ENCODE results near the gene HOXC10. TPM values are rescaled to one million over a fixed set of nuclear protein-coding genes. Genes with fewer than 3 reads are reported as not detected.

The HOXC10 gene
- total RNA-seq, 1 donor from 2014 or later: 0.64 TPM

- ATAC-seq: no peak
Observed at GRCh38 chr12:53950789-53951576, 34.0 kb upstream of the HOXC10 start.

GRCh38 chr12:53951577-53952334 is 33.2 kb upstream of the HOXC10 start:
- no peak for ATAC-seq

GRCh38 chr12:53952335-53952694 is 32.6 kb upstream of the HOXC10 start:
- no peak for ATAC-seq

- no peak for ATAC-seq
Observed at GRCh38 chr12:53952871-53953734, 31.8 kb upstream of the HOXC10 start.

- ATAC-seq: no peak
Observed at GRCh38 chr12:53953831-53954693, 30.9 kb upstream of the HOXC10 start.

GRCh38 chr12:53954694-53955035 is 30.3 kb upstream of the HOXC10 start, which contains the start of gene HOXC12:
Gene HOXC12 (plus strand): TSS chr12:53954903. CDS start chr12:53954930, 27 bp downstream.
- no peak for ATAC-seq

- ATAC-seq: no peak
Observed at GRCh38 chr12:53955036-53955775, 29.7 kb upstream of the HOXC10 start.

GRCh38 chr12:53955776-53956250 is 29.1 kb upstream of the HOXC10 start:
- ATAC-seq: no peak

- ATAC-seq: peak; percentile 46
Observed at GRCh38 chr12:53956251-53956887, 28.6 kb upstream of the HOXC10 start.

GRCh38 chr12:53956914-53957536 is 27.9 kb upstream of the HOXC10 start:
- no peak for ATAC-seq

GRCh38 chr12:53958128-53958527 is 26.8 kb upstream of the HOXC10 start:
- no peak for ATAC-seq

- ATAC-seq: no peak
Observed at GRCh38 chr12:53959314-53959713, 25.6 kb upstream of the HOXC10 start.

- no peak for ATAC-seq
Observed at GRCh38 chr12:53960187-53961024, 24.5 kb upstream of the HOXC10 start.

- ATAC-seq: no peak
Observed at GRCh38 chr12:53961025-53961761, 23.8 kb upstream of the HOXC10 start.

GRCh38 chr12:53963005-53963404 is 21.9 kb upstream of the HOXC10 start:
- ATAC-seq: no peak

GRCh38 chr12:53963434-53964314 is 21.3 kb upstream of the HOXC10 start:
- ATAC-seq: no peak

- ATAC-seq: no peak
Observed at GRCh38 chr12:53964315-53964713, 20.6 kb upstream of the HOXC10 start.

All from esophagus mucosa (tissue), 1 donor.